Panc1 (cell line): ENCODE data around the gene KCNAB1. TPM values are rescaled to one million over a fixed set of nuclear protein-coding genes. Genes with fewer than 3 reads are reported as not detected.

Source experiments
- ATAC-seq: fragments of 200-7000 bp; cut with Tn5 transposase; 2 replicates; pipeline ENCODE4 v1.9.1; 2020; ENCODE audit warnings: mild to moderate bottlenecking, moderate library complexity
- BruUV-seq: library from RNA; stranded (reverse); fragments of 400-500 nt; replicated peaks from 2 replicates; lab custom pipeline; 2021; lab: Mats Ljungman, UMichigan
- CTCF ChIA-PET: fragments of 300-600 bp; sonication (Branson Sonifier 250); formaldehyde crosslinking; loops from one replicate; lab custom pipeline; 2022; ENCODE audit warnings: antibody characterized with exemption; lab: Charles Lee
- POLR2A ChIA-PET: fragments of 300-600 bp; sonication (Branson Sonifier 250); formaldehyde crosslinking; loops from one replicate; lab custom pipeline; 2022; ENCODE audit warnings: antibody characterized with exemption; lab: Charles Lee
- DNase-seq: peaks from one replicate; pipeline ENCODE4 v3.0.0-alpha.2; 2010; ENCODE audit warnings: low read depth, low spot score
- H3K27ac ChIP-seq: 2 replicates; pipeline ENCODE4 v1.5.1; 2011; ENCODE audit warnings: mild to moderate bottlenecking, low read length, inconsistent platforms
- H3K27me3 ChIP-seq: fragments of 200-500 bp; sonication (Bioruptor generic); 2 replicates; pipeline ENCODE4 v1.6.0; 2014; ENCODE audit warnings: low read length, inconsistent platforms; ENCODE audit not compliant: control insufficient read depth, insufficient read depth
- H3K36me3 ChIP-seq: fragments of 200-500 bp; sonication (Bioruptor generic); 2 replicates; pipeline ENCODE4 v1.5.1; 2014; ENCODE audit warnings: inconsistent platforms, mild to moderate bottlenecking, low read length, moderate library complexity; ENCODE audit not compliant: control insufficient read depth, insufficient read depth
- H3K4me1 ChIP-seq: 2 replicates; pipeline ENCODE4 v1.5.1; 2011; ENCODE audit warnings: inconsistent platforms, mild to moderate bottlenecking, low read length, moderate library complexity; ENCODE audit not compliant: control insufficient read depth, insufficient read depth
- H3K4me3 ChIP-seq, 2 experiments: 2 replicates each; pipeline ENCODE4 v1.5.1; 2011 to 2012; ENCODE audit warnings: low read depth in 2 of 2, low read length in 2 of 2, mild to moderate bottlenecking in 2 of 2, inconsistent platforms in 1 of 2, moderate library complexity in 1 of 2
- H3K9me3 ChIP-seq: fragments of 200-500 bp; sonication (Bioruptor generic); 2 replicates; pipeline ENCODE4 v1.5.1; 2014; ENCODE audit warnings: low read depth, mild to moderate bottlenecking, inconsistent platforms, low read length, moderate library complexity; ENCODE audit not compliant: control insufficient read depth, insufficient read depth
- POLR2AphosphoS5 ChIP-seq: IDR thresholded peaks from 2 replicates; pipeline ENCODE4 v1.6.1; 2012; ENCODE audit warnings: mild to moderate bottlenecking, low read depth, low read length, moderate library complexity
- SIN3A ChIP-seq: IDR thresholded peaks from 2 replicates; pipeline ENCODE4 v1.6.1; 2012; ENCODE audit warnings: low read depth, mild to moderate bottlenecking, low read length, moderate library complexity, borderline replicate concordance; ENCODE audit not compliant: insufficient read depth
- TCF7L2 ChIP-seq: IDR thresholded peaks from 2 replicates; pipeline ENCODE4 v1.6.1; 2011; ENCODE audit warnings: mild to moderate bottlenecking, low read depth, low read length, inconsistent platforms
- in situ Hi-C: cut with HindIII; loops from 2 replicates; pipeline ENCODE4 v1.10.0; 2016; ENCODE audit warnings: low sequenced_read_pairs, low pct_unique_long_range_greater_than_20kb
- intact Hi-C: fragments of 100-400 bp; cut with micrococcal nuclease; formaldehyde crosslinking; loops from one replicate; pipeline ENCODE4 v1.10.0; 2022; ENCODE audit not compliant: unreplicated experiment
- total RNA-seq: library from RNA; stranded (reverse); gene quantifications from one replicate; pipeline ENCODE4 v1.2.1, GENCODE V29; 2021; ENCODE audit not compliant: unreplicated experiment
- TF ChIP-seq, protein P1 (sequence below), 2 experiments: IDR thresholded peaks; 2 replicates each; pipeline ENCODE4 v1.6.1; 2011 to 2012; ENCODE audit warnings: low read depth in 2 of 2, control low read depth in 1 of 2, low read length in 1 of 2, mild to moderate bottlenecking in 1 of 2, moderate library complexity in 1 of 2; ENCODE audit not compliant: insufficient read depth in 1 of 2
- TF ChIP-seq, protein P2 (sequence below): fragments of 450-650 bp; IDR thresholded peaks from 2 replicates; pipeline ENCODE4 v1.5.1; 2017; ENCODE audit warnings: mild to moderate bottlenecking

The KCNAB1 gene
- total RNA-seq, 1 experiment from 2014 or later, result not detected

DNA sequence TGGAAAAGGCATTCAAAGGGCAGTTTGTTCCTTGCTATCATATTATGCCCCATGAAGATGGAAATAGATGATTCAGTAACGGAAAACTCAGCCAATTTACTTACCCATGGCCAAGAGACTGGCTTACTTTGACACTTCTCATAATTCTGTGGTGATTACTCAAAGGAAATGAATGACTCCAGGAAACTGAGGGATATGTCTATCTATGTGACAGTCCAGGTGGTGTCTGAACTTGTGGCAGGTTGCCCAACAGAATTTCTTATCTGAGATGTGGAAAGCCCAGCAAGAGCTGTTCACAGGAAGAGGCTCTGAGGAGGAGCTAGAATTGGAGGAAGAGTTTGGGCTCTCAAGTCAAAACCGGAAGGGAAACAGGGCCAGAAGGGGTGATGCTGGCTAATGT, 91.2 kb downstream of the KCNAB1 start:
- BruUV-seq, result no TSS peak
- Histone ChIP-seq H3K27ac (no peak overlapping the region), H3K4me3 (no peak overlapping the region), H3K36me3 (no peaks in the 10 kb centered on the region), H3K9me3 (no peaks in the 10 kb centered on the region), H3K27me3 (no peaks in the 10 kb centered on the region; the same call in 1 of the 2 replicates), H3K4me1 (no peaks in the 10 kb centered on the region)
- no peak for ATAC-seq
- intact Hi-C loops (no loop called here), in situ Hi-C loops (no loop called here)
- ChIA-PET POLR2A (no interaction called here), CTCF (no interaction called here)
- DNase-seq, result no peak
- TF ChIP-seq TCF7L2 (no peak), SIN3A (no peak), POLR2AphosphoS5 (no peak)
- TF ChIP-seq, protein P1, sequence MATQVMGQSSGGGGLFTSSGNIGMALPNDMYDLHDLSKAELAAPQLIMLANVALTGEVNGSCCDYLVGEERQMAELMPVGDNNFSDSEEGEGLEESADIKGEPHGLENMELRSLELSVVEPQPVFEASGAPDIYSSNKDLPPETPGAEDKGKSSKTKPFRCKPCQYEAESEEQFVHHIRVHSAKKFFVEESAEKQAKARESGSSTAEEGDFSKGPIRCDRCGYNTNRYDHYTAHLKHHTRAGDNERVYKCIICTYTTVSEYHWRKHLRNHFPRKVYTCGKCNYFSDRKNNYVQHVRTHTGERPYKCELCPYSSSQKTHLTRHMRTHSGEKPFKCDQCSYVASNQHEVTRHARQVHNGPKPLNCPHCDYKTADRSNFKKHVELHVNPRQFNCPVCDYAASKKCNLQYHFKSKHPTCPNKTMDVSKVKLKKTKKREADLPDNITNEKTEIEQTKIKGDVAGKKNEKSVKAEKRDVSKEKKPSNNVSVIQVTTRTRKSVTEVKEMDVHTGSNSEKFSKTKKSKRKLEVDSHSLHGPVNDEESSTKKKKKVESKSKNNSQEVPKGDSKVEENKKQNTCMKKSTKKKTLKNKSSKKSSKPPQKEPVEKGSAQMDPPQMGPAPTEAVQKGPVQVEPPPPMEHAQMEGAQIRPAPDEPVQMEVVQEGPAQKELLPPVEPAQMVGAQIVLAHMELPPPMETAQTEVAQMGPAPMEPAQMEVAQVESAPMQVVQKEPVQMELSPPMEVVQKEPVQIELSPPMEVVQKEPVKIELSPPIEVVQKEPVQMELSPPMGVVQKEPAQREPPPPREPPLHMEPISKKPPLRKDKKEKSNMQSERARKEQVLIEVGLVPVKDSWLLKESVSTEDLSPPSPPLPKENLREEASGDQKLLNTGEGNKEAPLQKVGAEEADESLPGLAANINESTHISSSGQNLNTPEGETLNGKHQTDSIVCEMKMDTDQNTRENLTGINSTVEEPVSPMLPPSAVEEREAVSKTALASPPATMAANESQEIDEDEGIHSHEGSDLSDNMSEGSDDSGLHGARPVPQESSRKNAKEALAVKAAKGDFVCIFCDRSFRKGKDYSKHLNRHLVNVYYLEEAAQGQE (IDR thresholded peaks at IDR 0.05; ENCODE audit: insufficient read depth in 1 of 2, low read depth in 2 of 2, low read length in 1 of 2), result no peak
- TF ChIP-seq, protein P2, sequence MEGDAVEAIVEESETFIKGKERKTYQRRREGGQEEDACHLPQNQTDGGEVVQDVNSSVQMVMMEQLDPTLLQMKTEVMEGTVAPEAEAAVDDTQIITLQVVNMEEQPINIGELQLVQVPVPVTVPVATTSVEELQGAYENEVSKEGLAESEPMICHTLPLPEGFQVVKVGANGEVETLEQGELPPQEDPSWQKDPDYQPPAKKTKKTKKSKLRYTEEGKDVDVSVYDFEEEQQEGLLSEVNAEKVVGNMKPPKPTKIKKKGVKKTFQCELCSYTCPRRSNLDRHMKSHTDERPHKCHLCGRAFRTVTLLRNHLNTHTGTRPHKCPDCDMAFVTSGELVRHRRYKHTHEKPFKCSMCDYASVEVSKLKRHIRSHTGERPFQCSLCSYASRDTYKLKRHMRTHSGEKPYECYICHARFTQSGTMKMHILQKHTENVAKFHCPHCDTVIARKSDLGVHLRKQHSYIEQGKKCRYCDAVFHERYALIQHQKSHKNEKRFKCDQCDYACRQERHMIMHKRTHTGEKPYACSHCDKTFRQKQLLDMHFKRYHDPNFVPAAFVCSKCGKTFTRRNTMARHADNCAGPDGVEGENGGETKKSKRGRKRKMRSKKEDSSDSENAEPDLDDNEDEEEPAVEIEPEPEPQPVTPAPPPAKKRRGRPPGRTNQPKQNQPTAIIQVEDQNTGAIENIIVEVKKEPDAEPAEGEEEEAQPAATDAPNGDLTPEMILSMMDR, result no peak

DNA sequence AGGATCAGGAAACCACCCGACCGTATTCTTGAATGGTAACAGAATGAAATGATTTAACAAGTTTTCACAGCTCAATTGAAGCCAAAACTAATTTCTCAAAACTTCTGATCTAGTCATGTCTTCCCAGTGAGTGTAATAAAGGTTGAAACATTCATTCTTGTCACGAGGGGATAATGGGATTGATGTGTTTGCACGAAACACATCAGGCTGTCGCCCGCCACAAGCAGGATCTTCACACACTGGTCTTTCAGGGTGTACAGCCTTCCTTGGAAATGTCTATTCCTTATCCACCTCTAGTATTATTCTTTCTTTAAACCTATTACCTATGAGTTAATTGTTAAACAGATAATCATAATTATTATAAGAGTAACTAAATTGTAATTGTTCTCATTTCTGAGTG, 94.3 kb downstream of the KCNAB1 start:
- BruUV-seq, result no TSS peak
- Histone ChIP-seq H3K9me3 (no peaks in the 10 kb centered on the region), H3K27ac (no peak overlapping the region), H3K4me1 (no peaks in the 10 kb centered on the region), H3K27me3 (no peaks in the 10 kb centered on the region; the same call in 1 of the 2 replicates), H3K4me3 (no peak overlapping the region), H3K36me3 (no peaks in the 10 kb centered on the region)
- in situ Hi-C loops, result no loop called here
- TF ChIP-seq SIN3A (no peak), POLR2AphosphoS5 (no peak), TCF7L2 (no peak)
- TF ChIP-seq, protein P1 (IDR thresholded peaks at IDR 0.05; ENCODE audit: insufficient read depth in 1 of 2, low read depth in 2 of 2, low read length in 1 of 2), result no peak
- TF ChIP-seq, protein P2, result no peak
- ChIA-PET POLR2A (no interaction called here), CTCF (no interaction called here)
- ATAC-seq, result no peak
- intact Hi-C loops, result no loop called here
- no peak for DNase-seq
